Activated CD4-positive, alpha-beta T cell treated with anti-CD3 and anti-CD28 coated beads for 1 hour (primary cell): ENCODE measurements around the gene GGT7.
A peak's percentile ranks its signal among the peaks of the same experiment; 100 is the strongest.
"Not testable (repeated sequence)": the region's sequence is repeated elsewhere in the genome, so short reads cannot be mapped to it uniquely, and the experiment has no call there.

ENCODE experiments used
- DNase-seq: peaks from one replicate; pipeline ENCODE4 v3.0.0-alpha.2; 2020

Gene GGT7

DNA sequence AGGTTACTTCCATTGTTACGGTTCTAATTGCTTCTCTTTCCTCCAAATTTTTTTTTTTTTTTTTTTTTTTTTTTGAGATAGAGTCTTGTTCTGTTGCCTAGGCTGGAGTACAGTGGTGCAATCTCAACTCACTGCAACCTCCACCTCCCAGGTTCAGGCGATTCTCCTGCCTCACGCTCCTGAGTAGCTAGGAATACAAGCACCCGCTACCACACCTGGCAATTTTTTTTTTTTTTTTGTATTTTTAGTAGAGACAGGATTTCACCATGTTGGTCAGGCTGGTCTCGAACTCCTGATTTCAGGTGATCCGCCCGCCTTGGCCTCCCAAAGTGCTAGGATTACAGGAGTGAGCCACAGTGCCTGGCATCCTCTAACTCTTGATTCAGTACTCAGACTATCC is 8.3 kb upstream of the GGT7 start:
- DNase-seq, result not testable (repeated sequence)

DNA sequence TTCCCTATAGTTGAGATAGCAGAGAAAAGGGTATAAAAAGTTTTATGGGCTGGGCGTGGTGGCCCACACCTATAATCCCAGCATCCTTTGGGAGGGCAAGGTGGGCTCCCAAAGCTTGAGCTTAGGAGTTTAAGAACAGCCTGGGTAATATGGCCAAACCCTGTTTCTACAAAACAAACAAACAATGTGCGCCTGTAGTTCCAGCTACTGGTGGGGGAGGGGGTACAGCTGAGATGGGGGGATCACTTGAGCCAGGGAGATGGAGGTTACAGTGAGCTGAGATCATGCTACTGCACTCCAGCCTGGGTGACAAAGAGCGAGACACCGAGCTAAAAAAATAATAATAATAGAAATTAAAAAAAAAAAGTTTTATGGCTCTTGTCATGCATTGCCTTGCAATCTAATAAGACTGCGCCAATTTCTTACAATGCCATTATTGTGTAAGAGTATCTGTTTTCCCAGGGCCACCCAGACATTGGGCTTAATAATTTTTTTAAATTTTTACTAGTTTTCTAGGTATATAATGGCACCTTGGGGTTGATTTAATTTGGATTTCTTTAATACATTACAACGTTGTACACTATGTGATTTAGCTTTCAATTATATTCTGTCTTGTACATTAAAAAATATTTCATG is 7.7 kb upstream of the GGT7 start:
- DNase-seq, result no peak

DNA sequence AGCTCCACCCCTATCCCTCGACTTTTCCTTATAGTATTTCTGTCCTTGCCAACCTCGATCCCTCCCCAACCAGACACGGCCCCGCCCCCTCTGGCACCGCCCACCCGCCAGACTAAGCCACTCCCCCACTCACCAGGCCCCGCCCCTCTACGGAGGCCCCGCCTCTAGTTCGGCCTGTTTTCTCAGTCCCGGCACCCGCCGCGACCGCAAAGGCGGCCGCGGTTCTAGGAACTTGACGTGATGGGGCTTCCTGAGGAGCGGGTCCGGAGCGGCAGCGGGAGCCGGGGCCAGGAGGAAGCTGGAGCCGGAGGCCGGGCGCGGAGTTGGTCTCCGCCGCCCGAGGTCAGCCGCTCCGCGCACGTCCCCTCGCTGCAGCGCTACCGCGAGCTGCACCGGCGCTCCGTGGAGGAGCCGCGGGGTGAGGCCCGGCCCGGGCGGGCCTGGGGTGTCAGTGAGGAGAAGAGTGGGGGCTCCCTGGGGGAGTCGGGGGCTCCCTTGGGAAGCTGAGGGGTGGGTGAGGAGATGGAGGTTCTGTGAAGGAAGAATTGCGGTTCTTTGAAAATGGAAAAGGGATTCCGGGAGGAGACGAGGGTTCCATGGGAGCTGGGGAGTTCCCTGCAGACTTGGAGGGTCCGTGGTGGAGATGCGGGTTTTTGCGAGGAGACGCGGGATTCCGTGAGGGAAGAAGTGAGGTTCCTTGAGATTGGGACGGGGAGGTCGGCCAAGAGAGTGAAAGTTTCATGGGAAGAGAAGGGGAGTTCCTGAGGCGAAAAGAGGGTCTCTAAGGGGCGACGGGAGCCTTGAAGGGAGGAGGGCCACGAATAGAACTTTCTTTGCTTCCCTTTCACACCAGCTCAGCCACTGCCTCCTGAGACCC is 4.0 kb upstream of the GGT7 start, which contains the start of gene ACSS2:
TSS of gene ACSS2 (plus strand) at position 207 of the 877 bp plus-strand sequence. CDS start at position 241, 34 bp downstream.
- no peak for DNase-seq

DNA sequence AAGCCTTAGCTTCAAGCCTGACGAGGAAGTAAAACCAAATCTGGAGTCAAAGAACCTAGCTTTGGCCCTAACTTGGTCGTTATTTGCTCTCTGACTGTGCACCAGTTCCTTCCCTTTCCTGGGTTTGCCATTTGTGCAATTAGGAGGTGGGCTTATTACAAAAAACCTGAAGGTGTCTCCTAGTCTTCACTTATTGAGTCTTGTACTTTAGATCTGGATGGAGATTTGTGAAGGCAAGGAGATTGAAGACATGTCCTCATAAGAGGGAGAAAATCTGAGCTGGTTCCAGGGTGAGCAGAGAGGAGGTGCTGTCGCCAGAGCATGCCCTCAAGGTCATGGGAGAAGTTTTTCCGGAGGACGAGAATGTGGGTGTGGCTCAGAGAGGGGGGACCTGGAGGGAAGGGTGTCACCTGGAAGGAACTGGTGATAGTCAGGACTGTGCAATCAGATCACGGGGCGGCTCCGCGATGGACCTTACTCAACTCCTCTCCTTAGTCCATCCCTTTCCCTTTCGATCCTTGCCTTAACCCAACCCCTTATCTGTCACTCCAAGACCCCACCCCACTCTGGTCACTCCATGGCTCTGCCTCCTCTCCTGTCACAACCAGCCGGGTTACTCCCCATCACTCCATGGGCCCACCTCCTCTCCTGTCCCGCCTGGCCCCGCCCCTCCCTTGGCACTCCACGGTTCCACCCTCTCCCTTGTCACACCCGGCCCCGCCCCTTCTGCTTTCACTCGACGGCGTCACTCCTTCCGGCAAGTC is 3.2 kb upstream of the GGT7 start:
- peak; percentile 89 for DNase-seq

DNA sequence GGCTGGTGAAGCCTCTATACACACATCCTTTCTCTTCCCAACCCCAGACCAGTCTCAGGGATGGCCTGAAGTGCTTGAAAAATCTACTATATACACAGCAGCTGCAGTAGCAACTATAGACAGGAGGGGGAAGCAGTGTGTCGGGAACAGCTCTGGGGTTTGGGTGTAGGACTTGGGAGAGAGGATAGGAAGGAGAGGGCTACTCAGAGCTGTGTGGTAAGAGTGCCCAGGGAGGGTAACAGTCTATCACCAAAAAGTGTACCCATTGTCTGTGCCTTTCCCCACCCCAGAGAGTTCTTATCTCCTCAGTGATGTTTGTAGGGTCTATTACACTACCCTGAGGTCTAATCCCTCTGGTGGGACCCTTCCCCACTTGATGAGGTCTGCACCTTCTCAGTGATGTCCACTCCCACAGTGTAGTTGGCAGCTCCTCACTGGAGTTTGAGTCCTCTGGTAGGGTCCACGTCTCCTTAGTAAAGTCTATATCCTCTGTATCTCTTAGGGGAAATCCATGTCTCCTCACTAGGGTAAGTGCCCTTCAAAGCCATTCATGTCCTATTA is 1.5 kb upstream of the GGT7 start:
- DNase-seq, result no peak

DNA sequence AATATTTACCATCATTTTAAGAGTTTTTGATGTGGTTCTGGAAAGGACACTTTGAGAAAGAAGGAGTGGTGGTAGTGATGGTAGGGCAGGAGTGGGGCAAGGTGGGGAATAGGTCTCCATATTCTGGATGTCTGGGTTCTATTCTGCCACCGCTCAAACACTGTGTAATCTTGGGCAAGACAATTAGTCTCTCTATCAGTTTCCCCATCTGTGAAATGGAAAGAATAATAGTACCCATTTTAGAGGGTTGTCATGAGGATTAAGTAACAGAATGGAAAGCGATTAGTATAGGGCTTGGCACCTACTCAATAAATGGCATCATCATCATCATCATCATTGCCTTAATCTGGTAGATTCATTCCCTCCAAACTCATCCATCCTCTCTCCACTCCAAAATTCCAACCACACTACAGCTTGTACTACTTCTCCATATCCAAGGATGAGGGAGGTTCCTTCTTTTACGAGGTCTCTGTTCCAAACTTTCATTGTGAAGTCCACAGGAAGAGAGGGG is 982 bp upstream of the GGT7 start:
- no peak for DNase-seq

DNA sequence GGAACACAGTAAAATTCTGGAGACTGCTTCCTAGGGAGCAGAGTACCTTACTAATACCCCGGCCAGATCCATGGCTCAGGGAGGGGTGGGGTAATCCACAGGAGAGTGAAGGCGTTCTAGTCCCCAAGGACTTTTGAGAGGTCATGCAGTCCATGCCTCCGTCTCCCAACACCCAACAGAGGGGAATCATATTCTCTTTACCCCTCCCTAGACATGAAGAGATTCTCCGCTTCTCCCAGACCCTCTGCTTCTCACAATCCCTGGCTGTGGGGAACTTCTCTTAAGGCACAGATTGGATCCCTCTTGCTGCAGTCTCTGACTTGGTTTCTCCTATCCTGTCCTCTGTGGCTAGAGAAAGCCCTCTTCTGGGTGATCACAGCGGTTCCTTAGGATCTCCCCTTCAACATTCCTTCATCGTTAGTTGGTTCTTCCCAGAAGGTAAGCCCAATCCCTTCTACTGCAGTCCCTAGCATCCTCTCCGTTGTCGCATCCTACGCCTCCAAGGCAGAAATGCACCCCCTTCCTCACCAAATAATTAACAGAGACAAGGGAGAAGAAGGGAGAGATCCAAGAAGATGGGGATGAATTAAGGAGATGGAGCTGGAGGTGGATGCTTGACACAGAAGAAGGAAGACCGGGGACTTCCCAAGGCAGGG is 562 bp downstream of the GGT7 start:
- no peak for DNase-seq

DNA sequence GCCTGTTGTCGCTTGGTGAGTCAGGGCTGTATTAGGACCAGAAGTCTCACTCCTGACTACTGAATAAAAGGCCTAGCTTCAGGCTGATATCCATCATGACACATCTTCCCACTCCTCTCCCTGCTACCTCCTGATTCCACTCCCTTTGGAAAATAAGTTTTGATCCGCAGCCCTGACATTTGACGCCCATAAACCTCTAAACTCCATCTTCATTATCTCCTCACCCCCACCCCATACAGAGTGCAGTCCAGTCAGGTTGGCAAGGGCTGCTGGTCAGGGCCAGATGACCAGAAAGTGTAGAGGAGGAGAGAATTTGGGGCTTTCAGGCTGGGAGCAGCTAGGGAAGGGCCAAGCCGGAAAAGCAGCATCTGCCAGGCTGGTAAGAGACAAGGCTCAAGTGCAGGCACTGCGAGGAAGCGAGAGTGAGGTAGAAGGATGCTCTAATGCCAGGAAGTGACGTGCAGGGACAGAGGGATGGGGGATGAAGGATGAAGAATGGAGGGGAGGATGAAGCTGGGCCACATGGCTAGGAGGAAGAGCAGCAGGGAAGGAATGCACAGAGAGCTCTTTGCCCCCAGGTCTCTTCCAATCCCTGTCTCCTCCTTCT is 1.2 kb downstream of the GGT7 start:
- no peak for DNase-seq

DNA sequence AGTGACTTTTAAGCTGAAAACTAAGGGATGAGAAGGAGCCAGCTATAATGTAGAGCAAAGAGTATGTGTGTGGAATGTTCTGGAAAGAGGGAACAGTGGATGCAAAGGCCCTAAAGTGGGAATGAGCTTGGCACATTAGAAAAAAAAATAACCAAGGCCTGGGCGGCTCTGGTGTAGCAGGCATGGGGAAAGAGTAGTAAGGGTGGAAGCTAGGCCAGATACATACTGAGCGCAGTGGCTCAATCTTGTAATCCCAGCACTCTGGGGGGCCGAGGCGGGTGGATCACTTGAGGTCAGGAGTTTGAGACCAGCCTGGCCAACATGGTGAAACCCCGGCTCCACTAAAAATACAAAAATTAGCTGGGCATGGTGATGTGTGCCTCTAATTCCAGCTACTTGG is 8.4 kb downstream of the GGT7 start:
- no peak for DNase-seq

DNA sequence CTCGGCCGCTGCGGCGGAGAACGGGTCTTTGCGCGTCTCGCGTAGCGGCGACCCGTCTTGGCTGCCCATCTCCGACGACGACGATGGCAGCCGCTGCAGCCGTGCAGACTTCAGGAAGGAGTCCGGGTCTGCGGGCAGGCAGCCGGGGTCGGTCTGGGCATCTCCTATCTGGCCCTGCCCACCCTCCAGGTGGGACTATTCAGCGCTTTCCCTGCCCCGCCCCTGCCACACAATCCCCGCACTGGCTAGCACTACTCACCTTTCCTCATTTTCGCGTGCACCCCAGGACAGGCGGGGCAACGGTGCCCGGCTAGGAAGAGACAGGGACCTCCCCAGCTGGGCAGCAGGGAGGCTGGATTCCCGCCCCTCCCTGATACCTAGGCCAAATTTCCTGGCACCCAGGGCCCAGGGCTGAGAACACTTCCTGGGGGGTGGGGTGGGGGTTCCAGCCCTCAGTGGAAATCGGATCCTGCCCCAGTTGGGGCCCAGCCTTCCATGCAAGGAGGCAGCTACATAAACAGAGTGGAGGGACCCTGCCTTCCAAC is 9.2 kb downstream of the GGT7 start:
- DNase-seq, result no peak

DNA sequence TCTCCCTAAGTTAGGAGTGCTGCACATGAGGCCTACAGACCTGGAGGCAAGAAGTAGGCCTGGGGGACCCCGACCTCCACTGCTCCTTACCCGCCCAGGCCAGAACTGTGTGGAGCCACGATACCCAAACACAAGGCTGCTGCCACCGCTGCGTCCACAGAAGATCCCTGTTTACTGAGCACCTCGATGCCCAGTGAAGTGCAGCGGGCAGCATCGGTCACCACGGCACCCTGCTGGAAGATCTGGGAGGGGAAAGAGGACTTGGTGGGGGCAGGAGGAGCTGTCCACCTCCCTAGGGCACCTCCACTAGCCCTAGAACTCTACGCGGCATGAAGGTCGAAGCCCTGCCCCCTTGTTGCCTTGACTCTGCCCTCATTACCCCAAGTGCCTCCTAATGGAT is 9.9 kb downstream of the GGT7 start:
- no peak for DNase-seq

DNA sequence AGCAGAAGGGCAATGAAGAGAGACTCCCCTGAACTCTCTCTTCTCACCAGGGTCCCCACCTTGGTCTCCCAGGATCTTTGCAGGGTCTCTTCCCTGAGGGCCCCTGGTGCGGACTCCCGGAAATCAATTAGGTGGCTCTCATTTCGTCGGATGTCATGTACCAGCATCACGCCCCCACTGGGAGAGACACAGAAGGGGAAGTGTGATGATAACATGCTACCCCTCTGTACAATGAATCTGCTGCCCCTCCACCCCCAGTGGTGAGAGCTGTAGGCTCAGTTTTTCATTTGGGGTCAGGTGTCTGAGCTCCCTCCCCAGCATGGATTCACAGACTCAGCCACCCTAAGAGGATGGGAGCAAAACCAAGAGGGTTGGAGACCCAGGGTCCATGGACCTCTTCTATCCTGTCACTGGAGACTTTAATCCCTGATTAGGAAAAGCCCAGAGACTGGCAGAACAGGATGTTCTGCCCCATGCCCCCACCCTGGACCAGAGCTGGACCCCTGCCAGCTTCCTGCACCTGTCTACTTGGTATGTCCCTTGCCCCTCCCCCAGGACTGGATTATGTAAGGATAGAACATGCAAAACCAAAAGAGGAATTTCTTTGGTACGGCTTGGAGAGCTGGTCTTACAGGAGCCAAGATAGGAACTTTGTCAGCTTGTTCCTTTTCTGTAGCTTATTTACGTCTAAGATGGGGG is 11.1 kb downstream of the GGT7 start:
- DNase-seq, result no peak

DNA sequence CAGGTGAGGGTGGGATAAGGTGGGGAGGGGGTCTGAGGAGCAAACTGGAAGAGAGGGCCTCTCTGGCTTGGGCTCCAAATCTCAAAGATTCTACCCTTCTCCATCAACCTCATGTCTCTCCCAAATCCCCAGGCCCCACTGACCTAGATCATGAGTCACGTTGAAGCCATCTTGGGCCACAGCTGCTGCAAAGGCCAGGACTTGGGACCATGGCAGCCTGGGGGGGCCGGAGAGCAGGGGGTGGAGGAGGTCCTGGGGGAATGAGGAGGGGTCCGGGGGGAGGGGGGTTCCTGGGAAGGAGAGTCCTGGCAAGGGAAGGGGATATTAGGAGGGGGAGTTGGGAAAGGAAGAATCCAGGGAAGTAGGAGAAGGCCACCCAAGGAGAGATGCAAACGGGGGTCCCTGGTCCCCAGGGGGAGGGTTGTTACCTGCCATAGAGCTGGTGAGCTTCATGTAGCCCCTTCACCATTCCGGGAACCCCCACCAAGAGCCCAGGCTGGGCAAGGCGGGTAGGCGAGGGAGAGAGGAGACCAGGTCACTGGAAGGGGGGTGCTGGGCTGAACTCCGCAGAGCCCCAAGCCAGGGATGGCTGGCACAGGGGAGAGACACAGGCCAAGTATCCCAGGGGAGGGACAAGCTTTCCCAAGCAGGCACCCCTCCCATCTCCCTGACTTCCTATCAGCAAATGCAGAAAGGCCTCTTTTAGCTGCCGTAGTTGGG is 12.7 kb downstream of the GGT7 start:
- no peak for DNase-seq

DNA sequence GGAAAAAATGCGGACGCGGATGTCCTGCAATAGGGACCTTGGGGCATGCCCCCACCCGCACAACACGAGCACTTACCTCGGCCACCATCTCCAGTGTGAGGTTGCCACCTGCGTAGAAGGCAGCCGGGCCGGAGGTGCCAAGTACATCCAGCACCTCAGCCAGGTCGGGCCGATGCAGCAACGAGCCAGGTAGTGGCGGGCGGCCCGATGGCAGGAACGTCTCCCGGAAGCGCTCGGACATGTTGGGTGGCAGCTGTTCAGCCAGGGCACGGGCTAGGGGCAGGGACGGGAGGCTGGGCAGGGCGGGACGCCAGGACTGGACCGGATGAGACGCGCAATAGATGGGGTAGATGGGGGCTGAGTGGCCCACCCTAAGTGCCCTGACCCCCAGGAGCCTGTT is 13.3 kb downstream of the GGT7 start:
- DNase-seq, result no peak

DNA sequence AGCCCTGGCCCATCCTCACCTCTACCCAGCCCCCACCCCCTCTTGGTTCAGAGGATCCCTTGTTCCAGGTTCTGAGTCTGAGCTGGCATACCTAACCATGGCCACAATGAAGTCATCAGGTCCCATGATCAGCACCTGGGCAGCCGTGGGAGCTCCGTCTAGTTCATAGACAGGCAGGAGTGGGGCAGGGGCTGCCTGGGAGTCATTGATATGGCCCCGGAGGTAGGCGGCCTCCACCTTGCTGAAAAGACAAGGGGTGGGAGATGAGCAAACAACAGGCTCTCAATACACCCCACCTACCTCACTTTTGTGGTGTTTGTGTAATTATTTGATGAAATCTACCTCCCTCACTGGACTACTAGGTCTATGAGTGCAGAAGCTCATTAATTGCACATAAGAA is 20.4 kb downstream of the GGT7 start:
- no peak for DNase-seq

DNA sequence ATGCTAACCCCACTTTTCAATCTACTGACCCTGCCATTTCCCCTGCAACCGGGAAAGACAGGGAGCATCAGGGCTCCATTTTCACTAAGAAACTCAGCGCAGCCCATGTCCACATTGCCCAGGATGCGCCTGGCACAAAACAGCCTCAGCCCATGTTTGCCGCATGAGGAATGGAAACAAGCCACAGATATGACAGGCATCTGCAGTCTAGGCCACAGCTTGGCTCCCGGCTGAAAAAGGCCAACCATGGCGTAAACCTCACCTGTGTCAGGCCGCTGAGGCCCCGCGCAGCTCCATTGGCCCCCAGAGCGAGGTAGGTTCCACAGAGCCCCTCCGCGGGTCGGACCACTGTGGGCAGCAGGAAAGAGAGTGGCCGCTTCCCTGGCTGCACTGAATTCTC is 21.7 kb downstream of the GGT7 start:
- DNase-seq, result no peak

DNA sequence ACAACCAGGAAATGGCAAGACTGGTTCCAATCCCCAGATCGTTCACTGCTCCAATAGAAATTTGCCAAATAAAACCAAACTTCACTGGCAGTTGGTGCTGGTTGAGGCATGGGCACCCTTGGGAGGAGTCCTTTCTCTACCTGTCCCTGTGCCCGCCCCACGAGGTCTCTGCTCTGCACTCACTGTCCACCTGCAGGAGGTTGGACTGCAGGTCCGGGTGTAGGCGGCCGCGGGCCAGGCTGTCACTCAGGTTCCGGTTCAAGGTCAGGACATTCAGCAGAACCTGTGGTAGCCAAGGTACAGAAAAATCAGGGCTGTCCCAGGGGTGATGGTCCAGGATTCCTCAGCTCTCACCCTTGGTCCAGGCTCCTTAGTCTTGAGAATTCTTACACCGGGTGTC is 22.9 kb downstream of the GGT7 start:
- no peak for DNase-seq

DNA sequence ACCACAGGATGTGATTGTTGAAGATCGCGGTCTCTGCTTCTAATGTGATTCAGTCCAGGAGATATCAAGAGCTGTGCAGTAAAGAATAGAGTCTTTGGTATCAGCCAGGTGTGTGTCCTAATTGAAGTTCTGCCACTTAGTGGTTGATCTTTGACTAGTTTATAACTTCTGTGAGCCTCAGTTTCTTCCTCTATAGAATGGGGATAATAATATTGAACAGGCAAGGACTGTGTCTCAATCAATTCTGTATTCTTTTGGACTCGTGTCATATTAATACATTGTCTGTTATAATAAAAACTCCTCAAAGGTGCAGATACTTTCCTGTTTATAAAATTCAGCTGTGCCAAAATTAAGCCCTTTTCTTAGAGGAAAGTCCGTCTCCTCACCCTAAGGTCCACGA is 24.1 kb downstream of the GGT7 start:
- DNase-seq, result no peak

DNA sequence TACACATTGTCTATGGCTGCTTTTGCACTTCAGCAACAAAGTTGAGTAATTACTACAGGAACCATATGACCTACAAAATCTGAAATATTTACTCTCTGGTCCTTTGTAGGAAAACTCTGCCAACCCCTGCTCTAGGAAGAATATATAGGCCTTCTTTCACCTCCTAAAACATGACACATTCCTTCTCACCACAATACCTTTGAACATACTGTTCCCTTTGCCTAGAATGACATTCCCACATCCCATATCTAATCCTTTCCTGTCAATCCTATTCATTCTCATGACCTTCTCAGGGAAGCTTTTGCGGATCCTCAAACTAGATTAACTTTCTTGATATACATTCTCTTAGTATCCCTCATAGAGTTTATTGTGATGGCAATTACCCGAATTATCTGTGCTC is 29.2 kb downstream of the GGT7 start:
- DNase-seq, result no peak

DNA sequence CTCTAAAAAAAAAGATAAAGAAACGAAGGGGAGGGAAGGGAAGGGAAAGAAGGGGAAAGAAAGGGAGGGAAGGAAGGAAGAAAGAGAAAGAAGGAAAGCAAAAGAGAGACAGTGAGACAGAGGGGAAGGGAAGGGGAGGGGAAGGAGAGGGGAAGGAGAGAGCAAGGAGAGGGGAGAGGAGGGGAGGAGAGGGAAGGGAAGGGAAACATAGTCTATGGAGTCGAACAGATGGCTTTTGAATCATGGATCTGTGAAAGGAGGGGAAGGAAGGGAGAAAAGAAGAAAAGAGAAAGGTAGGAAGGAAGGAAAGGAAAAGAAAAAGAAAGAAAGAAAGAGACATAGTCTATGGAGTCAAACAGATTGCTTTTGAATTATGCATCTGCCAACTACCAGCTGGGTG is 30.5 kb downstream of the GGT7 start:
- DNase-seq, result no peak
